LNCaP clone FGC (cell line): ENCODE measurements around the gene SYNJ2.

ENCODE experiments used
- DNase-seq: peaks from one replicate; pipeline ENCODE4 v3.0.0-alpha.2; 2011; ENCODE audit warnings: low read depth
- H3K4me3 ChIP-seq: 2 replicates; pipeline ENCODE4 v1.5.1; 2011; ENCODE audit warnings: mild to moderate bottlenecking, low read depth, low read length, control low read depth
- TF ChIP-seq, protein P1 (sequence below): IDR thresholded peaks from 2 replicates; pipeline ENCODE4 v1.5.1; 2012; ENCODE audit warnings: mild to moderate bottlenecking; ENCODE audit not compliant: control insufficient read depth, insufficient read depth; ENCODE audit errors: extremely low read depth

Gene SYNJ2

DNA sequence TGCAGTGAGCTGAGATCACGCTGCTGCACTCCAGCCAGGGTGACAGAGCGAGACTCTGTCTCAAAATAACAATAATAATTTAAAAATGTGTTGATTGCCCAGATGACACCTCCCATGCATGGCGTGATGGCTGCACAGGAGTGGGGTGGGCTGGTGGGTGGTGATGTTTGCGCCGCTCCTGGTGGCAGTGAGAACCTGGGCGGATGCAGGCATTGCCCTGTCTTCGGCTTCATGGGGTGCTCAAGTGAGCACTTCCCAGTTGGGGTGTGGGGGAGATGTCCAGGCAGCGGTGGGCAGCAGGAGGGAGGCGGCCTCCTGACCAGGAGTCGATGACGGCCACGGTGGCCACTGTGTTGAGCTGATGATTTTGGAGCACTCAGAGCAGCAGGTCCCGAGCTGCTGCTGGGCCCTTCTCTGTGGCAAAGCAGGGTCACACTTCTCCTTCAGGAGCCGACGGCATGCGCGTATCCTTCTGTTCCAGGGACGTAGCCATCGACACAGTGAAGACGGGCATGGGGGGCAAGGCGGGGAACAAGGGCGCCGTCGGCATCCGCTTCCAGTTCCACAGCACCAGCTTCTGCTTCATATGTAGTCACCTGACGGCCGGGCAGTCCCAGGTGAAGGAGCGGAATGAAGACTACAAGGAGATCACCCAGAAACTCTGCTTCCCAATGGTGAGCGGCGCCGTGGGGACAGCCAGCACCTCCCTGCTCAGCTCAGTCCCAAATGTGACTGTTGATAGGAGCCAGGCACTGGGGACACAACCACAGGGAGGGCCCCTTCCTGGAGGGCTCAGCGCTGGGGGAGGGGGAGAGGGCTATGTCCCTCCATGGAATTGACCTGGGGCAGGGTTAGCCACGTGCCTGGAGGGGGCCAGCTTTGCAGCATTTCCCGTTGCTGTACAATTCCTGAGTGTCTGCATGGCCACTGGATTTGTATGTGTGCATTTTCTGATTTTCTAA is 89.7 kb downstream of the SYNJ2 start:
- DNase-seq = no peak
- TF ChIP-seq, protein P1, sequence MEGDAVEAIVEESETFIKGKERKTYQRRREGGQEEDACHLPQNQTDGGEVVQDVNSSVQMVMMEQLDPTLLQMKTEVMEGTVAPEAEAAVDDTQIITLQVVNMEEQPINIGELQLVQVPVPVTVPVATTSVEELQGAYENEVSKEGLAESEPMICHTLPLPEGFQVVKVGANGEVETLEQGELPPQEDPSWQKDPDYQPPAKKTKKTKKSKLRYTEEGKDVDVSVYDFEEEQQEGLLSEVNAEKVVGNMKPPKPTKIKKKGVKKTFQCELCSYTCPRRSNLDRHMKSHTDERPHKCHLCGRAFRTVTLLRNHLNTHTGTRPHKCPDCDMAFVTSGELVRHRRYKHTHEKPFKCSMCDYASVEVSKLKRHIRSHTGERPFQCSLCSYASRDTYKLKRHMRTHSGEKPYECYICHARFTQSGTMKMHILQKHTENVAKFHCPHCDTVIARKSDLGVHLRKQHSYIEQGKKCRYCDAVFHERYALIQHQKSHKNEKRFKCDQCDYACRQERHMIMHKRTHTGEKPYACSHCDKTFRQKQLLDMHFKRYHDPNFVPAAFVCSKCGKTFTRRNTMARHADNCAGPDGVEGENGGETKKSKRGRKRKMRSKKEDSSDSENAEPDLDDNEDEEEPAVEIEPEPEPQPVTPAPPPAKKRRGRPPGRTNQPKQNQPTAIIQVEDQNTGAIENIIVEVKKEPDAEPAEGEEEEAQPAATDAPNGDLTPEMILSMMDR = no peak
- no peak overlapping the region for H3K4me3 ChIP-seq

DNA sequence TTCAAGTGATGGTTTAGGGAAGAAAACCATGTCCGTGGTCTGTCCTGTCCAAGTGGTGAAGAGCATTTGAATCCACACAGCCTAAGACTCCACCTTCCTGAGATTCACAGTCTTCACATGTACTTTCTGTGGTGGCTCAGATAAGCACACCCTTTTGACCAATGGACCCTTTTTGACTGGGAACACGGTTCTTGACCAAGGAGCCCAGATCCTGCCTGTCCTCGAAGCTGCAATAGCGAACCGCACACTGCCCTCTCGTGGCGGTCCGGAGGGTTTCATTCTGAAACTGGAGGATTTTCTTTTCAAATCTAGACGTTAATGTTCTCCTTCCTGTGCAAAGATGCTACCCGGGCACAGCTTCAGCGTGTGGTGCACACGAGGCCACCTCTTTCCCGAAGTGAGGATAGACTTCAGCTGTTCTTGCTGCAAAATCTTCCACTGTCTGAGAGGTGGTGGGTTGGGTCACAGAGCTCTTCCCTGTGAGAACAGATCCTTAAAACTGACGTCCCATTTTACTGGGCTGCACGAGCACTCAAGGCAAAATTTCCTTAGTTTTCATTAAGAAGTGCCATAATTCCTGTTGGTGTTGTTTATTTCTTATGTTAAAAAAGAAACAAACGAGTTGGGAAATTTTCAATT is 90.5 kb downstream of the SYNJ2 start:
- no peak overlapping the region for H3K4me3 ChIP-seq
- TF ChIP-seq, protein P1 = peak; percentile 50
- no peak for DNase-seq

DNA sequence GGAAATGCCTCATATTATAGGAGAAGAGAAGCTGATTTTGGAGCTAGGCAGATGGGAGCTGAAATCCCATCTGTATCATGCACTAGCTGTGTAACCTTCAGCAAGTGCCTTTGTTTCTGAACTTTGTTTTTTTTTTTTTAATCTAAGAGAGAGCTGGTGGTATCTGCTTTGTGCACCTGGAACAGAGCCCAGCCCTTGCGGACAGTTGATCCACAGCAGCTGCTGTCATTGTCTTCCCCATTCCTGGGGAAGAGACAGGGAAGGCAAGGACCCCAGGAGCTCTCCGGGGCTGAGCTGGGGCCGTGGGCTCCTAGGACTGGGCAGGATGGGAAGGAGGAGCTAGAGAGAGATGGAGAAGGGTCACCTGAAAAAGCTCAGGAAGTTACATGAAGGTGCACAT is 92.1 kb downstream of the SYNJ2 start:
- H3K4me3 ChIP-seq = no peak overlapping the region
- DNase-seq = no peak
- TF ChIP-seq, protein P1 = no peak

DNA sequence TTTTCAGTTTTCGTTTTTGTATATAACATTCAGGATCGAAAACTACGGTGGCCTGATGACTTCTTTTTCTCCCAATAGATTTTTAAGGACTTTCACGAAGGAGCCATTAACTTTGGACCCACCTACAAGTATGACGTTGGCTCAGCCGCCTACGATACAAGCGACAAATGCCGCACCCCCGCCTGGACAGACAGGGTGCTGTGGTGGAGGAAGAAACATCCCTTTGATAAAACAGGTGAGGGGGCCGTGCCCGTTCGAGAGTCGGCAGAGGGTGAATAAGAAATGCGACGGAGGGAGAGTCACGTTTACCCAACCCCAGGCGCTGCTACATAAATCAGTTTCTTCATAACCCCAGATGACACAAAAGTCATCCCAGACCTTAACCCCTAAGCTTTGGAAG is 94.9 kb downstream of the SYNJ2 start:
- no peak overlapping the region for H3K4me3 ChIP-seq
- TF ChIP-seq, protein P1 = no peak
- DNase-seq = no peak

DNA sequence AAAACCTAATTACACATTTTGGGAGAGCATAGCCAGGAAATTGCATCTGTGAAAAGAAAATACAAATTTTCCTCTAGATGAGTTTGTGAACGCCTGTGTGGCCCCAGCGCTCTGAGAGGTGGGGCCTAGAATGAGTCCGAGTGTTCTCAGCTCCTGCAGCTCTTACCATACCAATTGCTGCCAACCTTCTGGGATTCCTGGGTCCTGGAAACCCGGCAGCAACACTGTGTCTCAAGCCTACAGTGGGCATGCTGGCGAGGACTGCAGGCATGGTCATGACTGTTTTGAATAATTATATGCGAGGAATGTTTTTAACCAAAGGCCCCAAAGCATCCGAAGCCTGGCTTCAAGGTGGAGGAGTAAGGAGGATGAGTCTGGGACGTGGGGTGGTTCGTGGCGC is 96.0 kb downstream of the SYNJ2 start:
- H3K4me3 ChIP-seq = no peak overlapping the region
- TF ChIP-seq, protein P1 = no peak
- DNase-seq = no peak

DNA sequence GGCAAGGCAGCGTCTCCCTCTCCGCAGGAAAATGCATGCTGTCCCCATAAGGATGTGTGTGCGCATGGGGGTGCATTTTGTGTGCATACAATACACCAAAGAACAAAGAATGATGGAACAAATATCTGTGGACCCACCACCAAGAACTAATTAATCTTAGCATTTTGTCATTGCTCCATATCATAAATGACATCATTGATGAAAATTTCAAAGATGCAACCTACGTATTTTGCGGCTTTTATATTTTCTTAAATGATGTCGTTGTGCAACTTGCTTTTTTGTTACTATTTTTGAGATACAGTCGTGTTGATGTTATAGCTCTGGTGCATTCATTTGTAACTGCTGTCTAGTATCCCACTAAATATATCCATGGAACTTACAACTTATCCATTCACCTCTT is 96.7 kb downstream of the SYNJ2 start:
- TF ChIP-seq, protein P1 = no peak
- DNase-seq = no peak
- no peak overlapping the region for H3K4me3 ChIP-seq
